SIG-M5 treated with dmso at 0.1 percent for 504 hours (cell line): ENCODE results near the gene SCN4A.
A peak's percentile ranks its signal among the peaks of the same experiment; 100 is the strongest.
"Not testable (repeated sequence)": the region's sequence is repeated elsewhere in the genome, so short reads cannot be mapped to it uniquely, and the experiment has no call there.

ENCODE experiments used
- DNase-seq: peaks from one replicate; lab custom pipeline; 2025; ENCODE audit not compliant: unreplicated experiment; lab: John Stamatoyannopoulos, UW

Gene SCN4A

GRCh38 chr17:63986821-63987220, 14.1 kb upstream of the SCN4A start:
- DNase-seq, result no peak

- DNase-seq, result no peak
Observed at GRCh38 chr17:63985387-63986140, 12.8 kb upstream of the SCN4A start.

GRCh38 chr17:63984651-63985386, 12.1 kb upstream of the SCN4A start:
- peak; percentile 51 for DNase-seq

- no peak for DNase-seq
Observed at GRCh38 chr17:63984236-63984635, 11.5 kb upstream of the SCN4A start.

GRCh38 chr17:63983320-63983719, 10.6 kb upstream of the SCN4A start:
- no peak for DNase-seq

GRCh38 chr17:63982641-63983040, 9.9 kb upstream of the SCN4A start:
- DNase-seq, result not testable (repeated sequence)

- DNase-seq, result no peak
Observed at GRCh38 chr17:63978272-63979200, 5.8 kb upstream of the SCN4A start.

GRCh38 chr17:63976702-63977101, 4.0 kb upstream of the SCN4A start:
- no peak for DNase-seq

GRCh38 chr17:63975541-63976092, 2.9 kb upstream of the SCN4A start:
- no peak for DNase-seq

- DNase-seq, result no peak
Observed at GRCh38 chr17:63974594-63975192, 2.0 kb upstream of the SCN4A start.

GRCh38 chr17:63973930-63974593, 1.3 kb upstream of the SCN4A start:
- peak; percentile 11 for DNase-seq

- no peak for DNase-seq
Observed at GRCh38 chr17:63973247-63973646, 529 bp upstream of the SCN4A start.

GRCh38 chr17:63969278-63969677, 3.4 kb downstream of the SCN4A start:
- no peak for DNase-seq

- DNase-seq, result no peak
Observed at GRCh38 chr17:63967953-63968352, 4.8 kb downstream of the SCN4A start.

- DNase-seq, result no peak
Observed at GRCh38 chr17:63966646-63967264, 6.0 kb downstream of the SCN4A start.

- DNase-seq, result no peak
Observed at GRCh38 chr17:63963123-63963522, 9.6 kb downstream of the SCN4A start.

- DNase-seq, result no peak
Observed at GRCh38 chr17:63962298-63962744, 10.4 kb downstream of the SCN4A start.

GRCh38 chr17:63961355-63962212, 11.1 kb downstream of the SCN4A start:
- peak; percentile 97 for DNase-seq

GRCh38 chr17:63960430-63960829, 12.3 kb downstream of the SCN4A start:
- no peak for DNase-seq
